Thyroid gland (tissue), 4 donors: ENCODE results near the gene GPR155.
"Not testable (repeated sequence)": the region's sequence is repeated elsewhere in the genome, so short reads cannot be mapped to it uniquely, and the experiment has no call there.

Source experiments
- CTCF ChIP-seq, 6 experiments: fragments of 200-600 bp in 3 of 6; fragments of 450-650 bp in 3 of 6; sonication (generic) in 3 of 6; IDR thresholded peaks; one replicate each; pipeline ENCODE4 v1.5.1; 2016 to 2019; ENCODE audit warnings: antibody characterized with exemption in 6 of 6, mild to moderate bottlenecking in 2 of 6, inconsistent platforms in 1 of 6, moderate library complexity in 1 of 6
- POLR2A ChIP-seq, 2 donors: fragments of 450-650 bp; IDR thresholded peaks; one replicate each; pipeline ENCODE4 v1.6.1; 2017; ENCODE audit warnings: antibody characterized with exemption in 2 of 2, mild to moderate bottlenecking in 2 of 2, moderate library complexity in 1 of 2

GRCh38 chr2:174390303-174390702 lies 96.5 kb downstream of the GPR155 start:
- not testable (repeated sequence) for TF ChIP-seq CTCF, POLR2A (IDR thresholded peaks at IDR 0.05)
